H1 (cell line): Measurements from ENCODE around the gene ATP5MC2. TPM values are rescaled to one million over a fixed set of nuclear protein-coding genes. Genes with fewer than 3 reads are reported as not detected.

Experiments used
- CTCF ChIA-PET: fragments of 300-600 bp; sonication (Branson Sonifier 250); formaldehyde crosslinking; loops from one replicate; lab custom pipeline; 2021; ENCODE audit not compliant: partially characterized antibody; lab: Charles Lee
- POLR2A ChIA-PET: fragments of 300-600 bp; sonication (Branson Sonifier 250); formaldehyde crosslinking; loops from one replicate; lab custom pipeline; 2021; ENCODE audit warnings: inconsistent platforms; ENCODE audit not compliant: partially characterized antibody; lab: Charles Lee
- DNase-seq, 2 experiments: peaks; one replicate each; pipeline versions ENCODE4 v3.0.0 to v3.0.0-alpha.2; 2010 to 2022; ENCODE audit warnings: low spot score in 2 of 2, low read depth in 1 of 2, mixed read lengths in 1 of 2
- FAIRE-seq: peaks from 2 replicates; lab custom pipeline; 2011; peaks lifted over from hg19 to GRCh38; lab: Jason Lieb, UNC
- H2AFZ ChIP-seq: 2 replicates; pipeline ENCODE4 v1.8.1; 2012; ENCODE audit warnings: low read length, inconsistent platforms
- H2AK5ac ChIP-seq: 2 replicates; pipeline ENCODE4 v1.6.1; 2013; ENCODE audit warnings: low read depth, low read length
- H2BK120ac ChIP-seq: replicated peaks from 2 replicates; pipeline ENCODE3; 2013; ENCODE audit warnings: low read depth, low read length, inconsistent platforms
- H2BK12ac ChIP-seq: 2 replicates; pipeline ENCODE4 v1.6.1; 2013; ENCODE audit warnings: low read depth, low read length
- H2BK15ac ChIP-seq: 2 replicates; pipeline ENCODE4 v1.6.1; 2013; ENCODE audit warnings: low read length
- H2BK20ac ChIP-seq: 2 replicates; pipeline ENCODE4 v1.6.1; 2013; ENCODE audit warnings: low read length
- H2BK5ac ChIP-seq: 2 replicates; pipeline ENCODE4 v1.6.1; 2013; ENCODE audit warnings: low read depth, low read length
- H3K14ac ChIP-seq: 2 replicates; pipeline ENCODE4 v1.6.1; 2013; ENCODE audit warnings: inconsistent platforms; ENCODE audit not compliant: insufficient read length
- H3K18ac ChIP-seq: 2 replicates; pipeline ENCODE4 v1.6.1; 2013; ENCODE audit warnings: low read length; ENCODE audit errors: extremely low read depth
- H3K23ac ChIP-seq: 2 replicates; pipeline ENCODE4 v1.6.1; 2013; ENCODE audit warnings: inconsistent platforms; ENCODE audit not compliant: insufficient read length
- H3K23me2 ChIP-seq: 2 replicates; pipeline ENCODE4 v1.6.1; 2013; ENCODE audit warnings: low read depth, low read length
- H3K27ac ChIP-seq: 2 replicates; pipeline ENCODE4 v1.6.1; 2011; ENCODE audit warnings: low read depth, low read length, inconsistent platforms
- H3K27me3 ChIP-seq, 4 experiments: replicated peaks in 1 of 4; 1 replicate in 1 of 4; 2 replicates in 3 of 4; pipeline versions ENCODE4 v1.6.1 to v1.8.1; 2011 to 2013; ENCODE audit warnings: low read length in 3 of 4, mild to moderate bottlenecking in 3 of 4, inconsistent platforms in 2 of 4, mixed read lengths in 2 of 4, moderate library complexity in 1 of 4; ENCODE audit not compliant: control insufficient read depth in 3 of 4, insufficient read depth in 3 of 4; ENCODE audit errors: extremely low read depth in 1 of 4
- H3K36me3 ChIP-seq, 4 experiments: 2 replicates each; pipeline versions ENCODE4 v1.6.1 to v1.8.1; 2011 to 2013; ENCODE audit warnings: mild to moderate bottlenecking in 4 of 4, low read length in 3 of 4, moderate library complexity in 2 of 4, control low read depth in 1 of 4, inconsistent platforms in 1 of 4; ENCODE audit not compliant: insufficient read depth in 4 of 4, control insufficient read depth in 2 of 4
- H3K4ac ChIP-seq: replicated peaks from 2 replicates; pipeline ENCODE3; 2013; ENCODE audit warnings: low read length, low read depth, mixed read lengths, inconsistent platforms; ENCODE audit not compliant: insufficient read length
- H3K4me1 ChIP-seq, 4 experiments: replicated peaks in 1 of 4; 1 replicate in 1 of 4; 2 replicates in 3 of 4; pipeline versions ENCODE4 v1.6.1 to v1.8.1; 2011 to 2013; ENCODE audit warnings: low read length in 3 of 4, inconsistent platforms in 2 of 4, mixed read lengths in 1 of 4; ENCODE audit not compliant: insufficient read depth in 4 of 4, control insufficient read depth in 3 of 4
- H3K4me2 ChIP-seq, 2 experiments: 2 replicates each; pipeline versions ENCODE4 v1.6.1 to v1.8.1; 2011 to 2013; ENCODE audit warnings: low read depth in 2 of 2, low read length in 2 of 2, control low read depth in 1 of 2, inconsistent platforms in 1 of 2, mild to moderate bottlenecking in 1 of 2; ENCODE audit not compliant: insufficient read depth in 1 of 2
- H3K4me3 ChIP-seq, 4 experiments: fragments of 200-600, 300-600 bp in 1 of 4; sonication (generic), shearing (Covaris generic), sonication (Bioruptor Twin) in 1 of 4; 2 replicates each; pipeline versions ENCODE4 v1.5.1 to v1.8.1; 2011 to 2016; ENCODE audit warnings: low read length in 4 of 4, low read depth in 3 of 4, control low read depth in 2 of 4, inconsistent platforms in 2 of 4, mild to moderate bottlenecking in 2 of 4, mixed read lengths in 1 of 4, moderate library complexity in 1 of 4; ENCODE audit not compliant: insufficient read depth in 2 of 4; ENCODE audit errors: extremely low read depth in 1 of 4
- H3K56ac ChIP-seq: replicated peaks from 2 replicates; pipeline ENCODE3; 2013; ENCODE audit warnings: low read depth, mild to moderate bottlenecking, mixed read lengths, low read length, inconsistent platforms; ENCODE audit not compliant: insufficient read length
- H3K79me1 ChIP-seq: 2 replicates; pipeline ENCODE4 v1.6.1; 2013; ENCODE audit warnings: low read depth, low read length, control low read depth
- H3K79me2 ChIP-seq, 2 experiments: 2 replicates each; pipeline versions ENCODE4 v1.6.1 to v1.8.1; 2012 to 2013; ENCODE audit warnings: low read length in 2 of 2, mild to moderate bottlenecking in 2 of 2, inconsistent platforms in 1 of 2; ENCODE audit not compliant: insufficient read depth in 2 of 2, control insufficient read depth in 1 of 2
- H3K9ac ChIP-seq, 4 experiments: replicated peaks in 1 of 4; 1 replicate in 1 of 4; 2 replicates in 3 of 4; pipeline versions ENCODE4 v1.6.1 to v1.8.1; 2011 to 2013; ENCODE audit warnings: low read depth in 3 of 4, low read length in 3 of 4, control low read depth in 2 of 4, mild to moderate bottlenecking in 2 of 4, moderate library complexity in 2 of 4, inconsistent platforms in 1 of 4; ENCODE audit errors: extremely low read depth in 1 of 4
- H3K9me3 ChIP-seq, 2 experiments: 2 replicates each; pipeline versions ENCODE4 v1.6.1 to v1.8.1; 2012 to 2013; ENCODE audit warnings: mild to moderate bottlenecking in 2 of 2, moderate library complexity in 2 of 2, control low read depth in 1 of 2, inconsistent platforms in 1 of 2, low read depth in 1 of 2, low read length in 1 of 2, mixed read lengths in 1 of 2; ENCODE audit not compliant: insufficient read depth in 2 of 2
- H4K20me1 ChIP-seq, 2 experiments: replicated peaks in 1 of 2; 2 replicates each; pipeline versions ENCODE3 to v1.8.1; 2011 to 2013; ENCODE audit warnings: inconsistent platforms in 2 of 2, low read length in 2 of 2, mild to moderate bottlenecking in 1 of 2; ENCODE audit not compliant: insufficient read depth in 2 of 2, control insufficient read depth in 1 of 2
- H4K5ac ChIP-seq: 2 replicates; pipeline ENCODE4 v1.6.1; 2013; ENCODE audit warnings: low read length, low read depth, mixed read lengths, inconsistent platforms; ENCODE audit not compliant: insufficient read length
- H4K8ac ChIP-seq: 2 replicates; pipeline ENCODE4 v1.8.0; 2013; ENCODE audit warnings: mild to moderate bottlenecking, moderate library complexity, low read length, inconsistent platforms; ENCODE audit not compliant: insufficient read depth; ENCODE audit errors: extremely low read depth
- H4K91ac ChIP-seq: replicated peaks from 2 replicates; pipeline ENCODE3; 2013; ENCODE audit warnings: low read length, mixed read lengths, inconsistent platforms; ENCODE audit not compliant: insufficient read length
- ATF2 ChIP-seq: IDR thresholded peaks from 2 replicates; pipeline ENCODE4 v1.6.1; 2012; ENCODE audit warnings: low read length, inconsistent platforms
- CBX8 ChIP-seq: fragments of 300-800, 300-1000 bp; sonication (generic); IDR thresholded peaks from 2 replicates; pipeline ENCODE4 v1.7.1; 2016; ENCODE audit warnings: low read depth, low read length, borderline replicate concordance
- CEBPB ChIP-seq: IDR thresholded peaks from 2 replicates; pipeline ENCODE4 v1.6.1; 2012; ENCODE audit warnings: low read depth, low read length
- JUND ChIP-seq: IDR thresholded peaks from 2 replicates; pipeline ENCODE4 v1.6.1; 2011; ENCODE audit warnings: mild to moderate bottlenecking, improper control_type of control experiment, low read length
- KDM1A ChIP-seq: fragments of 200-600, 300-600 bp; sonication (generic); IDR thresholded peaks from 2 replicates; pipeline ENCODE4 v1.7.1; 2016; ENCODE audit warnings: mild to moderate bottlenecking, low read length, borderline replicate concordance
- NRF1 ChIP-seq: IDR thresholded peaks from 2 replicates; pipeline ENCODE4 v1.6.1; 2011; ENCODE audit warnings: mild to moderate bottlenecking, low read depth, low read length, improper control_type of control experiment
- POLR2AphosphoS5 ChIP-seq: IDR thresholded peaks from 2 replicates; pipeline ENCODE4 v1.6.1; 2011; ENCODE audit warnings: low read depth, low read length
- RBBP5 ChIP-seq: IDR thresholded peaks from 2 replicates; pipeline ENCODE4 v1.7.1; 2012; ENCODE audit warnings: low read depth, mild to moderate bottlenecking, inconsistent platforms, low read length, moderate library complexity, borderline replicate concordance
- SIN3A ChIP-seq, 2 experiments: IDR thresholded peaks in 1 of 2; conservative IDR thresholded peaks in 1 of 2; 2 replicates each; pipeline ENCODE4 v1.6.1; 2011 to 2012; ENCODE audit warnings: low read length in 2 of 2, improper control_type of control experiment in 1 of 2, low read depth in 1 of 2, mild to moderate bottlenecking in 1 of 2
- SP4 ChIP-seq: IDR thresholded peaks from 2 replicates; pipeline ENCODE4 v1.6.1; 2012; ENCODE audit warnings: low read length, inconsistent platforms
- YY1 ChIP-seq: IDR thresholded peaks from 2 replicates; pipeline ENCODE4 v1.6.1; 2011; ENCODE audit warnings: low read depth, mild to moderate bottlenecking, low read length
- WGBS, 2 experiments: shearing (Covaris generic) in 1 of 2; methylation state at CpG; one replicate each; pipeline versions ENCODE4 v1.1.6 to v1.1.7; 2013 to 2015; ENCODE audit warnings: low lambda C conversion rate in 2 of 2, mixed read lengths in 2 of 2, inconsistent platforms in 1 of 2, low coverage in 1 of 2, missing lambda C conversion rate in 1 of 2; ENCODE audit not compliant: insufficient replicate concordance in 2 of 2, insufficient coverage in 1 of 2, insufficient read length in 1 of 2; ENCODE audit errors: extremely low coverage in 1 of 2, missing lambda C conversion rate in 1 of 2; 5-methylcytosine and 5-hydroxymethylcytosine counted together
- polyA plus RNA-seq, 7 experiments: library from polyadenylated mRNA; depleted of rRNA in 3 of 7; stranded (reverse) in 5 of 7; unstranded in 2 of 7; fragments of >200 nt in 5 of 7; fragments of 200-250 nt in 2 of 7; gene quantifications; 1 replicate in 5 of 7; 2 replicates in 1 of 7; 4 replicates in 1 of 7; pipeline versions ENCODE4 v1.2.1 to v1.2.3, GENCODE V29; 2011 to 2013; ENCODE audit warnings: missing spikeins in 2 of 7, mixed read lengths in 2 of 7
- total RNA-seq: library from RNA; stranded (reverse); fragmentation: NEBNext Ultra II Directional; extraction: Animal tissue kit (Norgen Biotek cat#: 25700); gene quantifications from 2 replicates; pipeline ENCODE4 v1.2.1, GENCODE V29; 2021
- TF ChIP-seq, protein P1 (sequence below): IDR thresholded peaks from 2 replicates; pipeline ENCODE4 v1.6.1; 2011; ENCODE audit warnings: low read depth, mild to moderate bottlenecking, low read length; ENCODE audit not compliant: insufficient read depth

Gene ATP5MC2
- total and polyA plus RNA-seq, 2 of the 8 experiments (the other 6 are each of a cell fraction or from before 2014, with no cell fraction given): 408 to 952 TPM

- Histone ChIP-seq H4K91ac (no peak overlapping the region), H2BK12ac (no peak overlapping the region), H2AK5ac (no peak overlapping the region), H3K4me2 (no peak overlapping the region), H3K9ac (no peak overlapping the region), H3K36me3 (no peaks in the 10 kb centered on the region), H3K79me1 (no peaks in the 10 kb centered on the region), H3K14ac (no peak overlapping the region), H4K5ac (no peak overlapping the region), H3K27ac (no peak overlapping the region), H3K4me1 (no peaks in the 10 kb centered on the region), H2AFZ (no peak overlapping the region), H3K23ac (no peak overlapping the region), H3K18ac (no peak overlapping the region), H3K4ac (no peak overlapping the region), H2BK15ac (no peak overlapping the region), H4K20me1 (peaks cover 0 to 3% of the 10 kb centered on the region in 2 experiments), H2BK120ac (no peak overlapping the region), H3K56ac (no peak overlapping the region), H3K23me2 (no peaks in the 10 kb centered on the region), H3K79me2 (no peaks in the 10 kb centered on the region), H3K4me3 (no peak overlapping the region), H4K8ac (no peak overlapping the region), H3K27me3 (peaks cover 0 to 2% (median 0%) of the 10 kb centered on the region in 4 experiments; a peak in 2 of 7 replicates), H2BK20ac (no peak overlapping the region), H3K9me3 (no peaks in the 10 kb centered on the region), H2BK5ac (no peak overlapping the region)
- CTCF ChIA-PET: interaction anchor here (0.9 to 10.0 kb wide), 3 partner anchors 8 to 28 kb away, joined by 3 to 531 read pairs (median 5); partner anchors contain the start of gene CALCOCO1
- WGBS, 2 experiments: 83% methylated on average over 4 of the region's 4 CpGs; no CpG with 5 or more reads in 1 of the 2 experiments
- DNase-seq (no peak), FAIRE-seq (no peak)
- POLR2A ChIA-PET: interaction anchor here (1.0 to 1.9 kb wide), 4 partner anchors 10 to 37 kb away, joined by 3 to 5 read pairs (median 4); partner anchors contain the start of gene ATP5MC2
- TF ChIP-seq SP4 (no peak), YY1 (no peak), SIN3A (conservative IDR thresholded peaks at IDR 0.05 in 1 of 2, IDR thresholded peaks at IDR 0.05 in 1 of 2; ENCODE audit: low read depth in 1 of 2, low read length in 2 of 2) (no peak), ATF2 (no peak), CEBPB (no peak), JUND (no peak), KDM1A (no peak), POLR2AphosphoS5 (no peak), RBBP5 (no peak), CBX8 (no peak), NRF1 (no peak)
- TF ChIP-seq, protein P1, sequence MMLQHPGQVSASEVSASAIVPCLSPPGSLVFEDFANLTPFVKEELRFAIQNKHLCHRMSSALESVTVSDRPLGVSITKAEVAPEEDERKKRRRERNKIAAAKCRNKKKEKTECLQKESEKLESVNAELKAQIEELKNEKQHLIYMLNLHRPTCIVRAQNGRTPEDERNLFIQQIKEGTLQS: no peak
Measured at GRCh38 chr12:53709671-53710070, 33.8 kb upstream of the ATP5MC2 start.
